NCI-H1092 treated with DMSO at 0.1 percent for 48 hours (cell line): Measurements from ENCODE around the gene MIEF2.
"Not testable (repeated sequence)": the region's sequence is repeated elsewhere in the genome, so short reads cannot be mapped to it uniquely, and the experiment has no call there.

ENCODE experiments used
- DNase-seq: peaks from one replicate; lab custom pipeline; 2025; lab: John Stamatoyannopoulos, UW

Gene MIEF2

GRCh38 chr17:18291718-18292540, 31.5 kb downstream of the MIEF2 start:
- DNase-seq = no peak

- DNase-seq = not testable (repeated sequence)
These were observed 37.6 kb downstream of the MIEF2 start for GRCh38 chr17:18298061-18298460.

GRCh38 chr17:18300725-18301480, 40.4 kb downstream of the MIEF2 start:
- DNase-seq = no peak

- not testable (repeated sequence) for DNase-seq
These were observed 42.7 kb downstream of the MIEF2 start for GRCh38 chr17:18303206-18303605.

- DNase-seq = no peak
These were observed 48.7 kb downstream of the MIEF2 start for GRCh38 chr17:18309202-18309601.

GRCh38 chr17:18314059-18314730, 53.7 kb downstream of the MIEF2 start:
- DNase-seq = no peak

GRCh38 chr17:18314731-18315561, 54.5 kb downstream of the MIEF2 start, which contains the start of the genes SMCR8 and TOP3A:
SMCR8 (plus strand) TSS chr17:18315293; CDS start chr17:18315790, 497 bp downstream.
TOP3A (minus strand) TSS chr17:18314994; CDS start chr17:18314778, 216 bp downstream.
- DNase-seq = peak; percentile 85

- no peak for DNase-seq
These were observed 55.1 kb downstream of the MIEF2 start for GRCh38 chr17:18315562-18315922.

GRCh38 chr17:18315961-18316360, 55.5 kb downstream of the MIEF2 start:
- no peak for DNase-seq
